Activated gamma-delta T cell treated with anti-CD3 and anti-CD28 coated beads, Interleukin-2, amount 50 U/mL, for 16 hours (primary cell): Measurements from ENCODE around the gene NSUN2.
"Not testable (repeated sequence)": the region's sequence is repeated elsewhere in the genome, so short reads cannot be mapped to it uniquely, and the experiment has no call there.

ENCODE experiments used
- DNase-seq: peaks from one replicate; pipeline ENCODE4 v3.0.0-alpha.2; 2020; ENCODE audit warnings: low read depth

The NSUN2 gene

GRCh38 chr5:6632888-6633468 is at the start of gene NSUN2, which contains the start of gene SRD5A1:
Gene NSUN2, minus strand, starts transcription at chr5:6633044. Its CDS starts 65 bp downstream, at chr5:6632979.
Gene SRD5A1, plus strand, starts transcription at chr5:6633440. Its CDS starts 137 bp downstream, at chr5:6633577.
- peak; percentile 87 for DNase-seq

- no peak for DNase-seq
These were observed 49.4 kb upstream of the NSUN2 start for GRCh38 chr5:6682239-6682638.

GRCh38 chr5:6681682-6682081 is 48.8 kb upstream of the NSUN2 start:
- no peak for DNase-seq

- no peak for DNase-seq
These were observed 48.1 kb upstream of the NSUN2 start for GRCh38 chr5:6680922-6681321.

GRCh38 chr5:6678385-6678784 is 45.5 kb upstream of the NSUN2 start:
- DNase-seq: no peak

GRCh38 chr5:6676702-6677101 is 43.9 kb upstream of the NSUN2 start:
- DNase-seq: no peak

- no peak for DNase-seq
These were observed 43.1 kb upstream of the NSUN2 start for GRCh38 chr5:6675784-6676491.

GRCh38 chr5:6674886-6675285 is 42.0 kb upstream of the NSUN2 start:
- DNase-seq: no peak

- DNase-seq: no peak
These were observed 41.6 kb upstream of the NSUN2 start for GRCh38 chr5:6674421-6674820.

- no peak for DNase-seq
These were observed 41.1 kb upstream of the NSUN2 start for GRCh38 chr5:6673963-6674362.

GRCh38 chr5:6673031-6673430 is 40.2 kb upstream of the NSUN2 start:
- no peak for DNase-seq

- DNase-seq: not testable (repeated sequence)
These were observed 35.9 kb upstream of the NSUN2 start for GRCh38 chr5:6668717-6669116.

GRCh38 chr5:6667648-6668047 is 34.8 kb upstream of the NSUN2 start:
- no peak for DNase-seq

GRCh38 chr5:6666762-6667161 is 33.9 kb upstream of the NSUN2 start:
- no peak for DNase-seq

- DNase-seq: no peak
These were observed 27.8 kb upstream of the NSUN2 start for GRCh38 chr5:6660688-6661087.

- DNase-seq: no peak
These were observed 27.3 kb upstream of the NSUN2 start for GRCh38 chr5:6659941-6660684.

- DNase-seq: no peak
These were observed 23.8 kb upstream of the NSUN2 start for GRCh38 chr5:6656680-6657079.

- DNase-seq: no peak
These were observed 22.6 kb upstream of the NSUN2 start for GRCh38 chr5:6655432-6655831.

GRCh38 chr5:6652025-6652424 is 19.2 kb upstream of the NSUN2 start:
- DNase-seq: no peak

GRCh38 chr5:6649681-6650080 is 16.8 kb upstream of the NSUN2 start:
- no peak for DNase-seq

- no peak for DNase-seq
These were observed 16.3 kb upstream of the NSUN2 start for GRCh38 chr5:6649186-6649585.

- DNase-seq: not testable (repeated sequence)
These were observed 12.9 kb upstream of the NSUN2 start for GRCh38 chr5:6645571-6646362.
